Non-pigmented ciliary epithelial cell (primary cell): ENCODE measurements around the gene JADE3.

Experiments used
- DNase-seq: peaks from one replicate; pipeline ENCODE4 v3.0.0-alpha.2; 2010; ENCODE audit warnings: low read depth

JADE3 gene

DNA sequence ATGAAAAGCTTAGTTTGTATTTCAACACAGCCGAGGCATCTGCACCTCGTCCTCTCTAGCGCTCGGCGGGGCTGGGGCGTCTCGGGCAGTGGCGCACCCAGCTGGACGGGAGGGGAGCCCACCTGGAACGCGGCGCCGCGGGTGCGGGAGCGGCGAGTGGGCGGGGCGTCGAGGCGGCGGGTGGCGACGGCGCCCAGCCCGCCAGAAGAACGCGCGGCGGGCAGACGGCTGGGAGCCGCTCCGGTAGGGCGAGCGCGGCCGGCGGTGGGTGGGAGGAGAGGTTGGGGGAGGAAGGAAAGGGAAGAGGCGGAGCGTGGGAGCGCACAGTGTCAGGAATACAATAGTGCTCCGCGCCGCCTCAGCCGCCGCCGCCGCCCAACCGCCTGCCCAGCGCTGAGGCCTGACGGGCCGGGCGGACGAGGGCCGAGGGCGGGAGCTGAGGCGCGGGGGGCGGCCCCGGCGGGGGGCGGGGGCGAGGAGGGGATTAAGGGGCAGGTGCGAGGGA lies at the start of gene JADE3:
JADE3 (plus strand) TSS at position 324 of the 505 bp plus-strand sequence. CDS start 72,474 bp downstream, outside the sequence.
- no peak for DNase-seq

DNA sequence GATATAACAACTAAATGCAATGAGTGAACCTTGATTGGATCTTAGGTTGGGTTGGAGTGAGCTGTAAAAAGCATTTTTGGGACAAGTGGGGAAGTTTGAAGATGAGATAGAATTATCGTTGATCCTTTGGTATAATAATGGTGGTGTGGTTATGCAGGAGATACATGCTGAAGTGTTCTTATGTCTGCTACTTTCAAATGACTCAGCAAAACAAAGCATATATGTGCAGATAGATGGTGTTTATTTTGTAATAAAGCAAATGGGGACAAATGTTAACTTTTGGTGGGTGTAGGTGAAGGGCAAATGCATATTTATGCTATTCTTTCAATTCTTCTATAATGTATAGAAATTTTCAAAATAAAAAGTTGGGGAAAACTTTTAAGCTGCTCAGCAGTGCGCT lies 49.1 kb upstream of the JADE3 start:
- DNase-seq, result no peak

GRCh38 chrX:46864606-46865005 lies 47.6 kb upstream of the JADE3 start:
- DNase-seq, result no peak

DNA sequence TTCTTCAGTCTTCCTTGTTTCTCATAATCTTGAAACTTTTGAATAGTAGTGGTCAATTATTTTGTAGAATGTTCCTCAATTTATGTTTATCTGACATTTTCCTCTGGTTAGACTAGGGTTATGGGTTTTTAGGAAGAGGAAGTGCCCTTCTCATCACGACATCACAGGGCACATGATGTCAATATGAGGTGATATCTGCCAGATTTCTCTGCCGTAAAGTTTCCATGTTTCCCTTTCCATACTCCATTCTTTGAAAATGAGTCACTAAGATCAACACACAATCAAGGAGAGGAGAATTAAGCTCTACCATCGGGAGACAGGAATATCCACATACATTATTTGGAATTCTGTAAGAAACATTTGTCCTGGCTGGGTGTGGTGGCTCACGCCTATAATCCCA lies 46.9 kb upstream of the JADE3 start:
- no peak for DNase-seq

DNA sequence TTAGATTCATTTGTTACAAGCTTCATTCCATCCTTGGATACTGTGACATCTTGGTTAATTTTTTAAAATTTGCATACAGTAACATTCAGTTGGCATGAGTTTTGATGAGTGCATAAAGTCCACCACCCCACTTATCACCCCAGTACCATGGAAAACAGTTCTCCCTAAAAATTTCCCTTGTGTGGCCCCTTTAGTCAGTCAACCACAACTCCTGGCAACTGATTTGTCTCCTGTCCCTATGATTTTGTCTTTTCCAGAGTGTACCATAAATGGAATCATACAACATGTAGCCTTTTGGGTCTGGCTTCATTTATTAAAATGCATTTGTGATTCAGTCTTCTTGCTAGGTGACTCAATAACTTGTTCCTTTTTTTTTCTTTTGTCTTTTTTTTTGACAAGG lies 45.5 kb upstream of the JADE3 start:
- DNase-seq, result no peak

DNA sequence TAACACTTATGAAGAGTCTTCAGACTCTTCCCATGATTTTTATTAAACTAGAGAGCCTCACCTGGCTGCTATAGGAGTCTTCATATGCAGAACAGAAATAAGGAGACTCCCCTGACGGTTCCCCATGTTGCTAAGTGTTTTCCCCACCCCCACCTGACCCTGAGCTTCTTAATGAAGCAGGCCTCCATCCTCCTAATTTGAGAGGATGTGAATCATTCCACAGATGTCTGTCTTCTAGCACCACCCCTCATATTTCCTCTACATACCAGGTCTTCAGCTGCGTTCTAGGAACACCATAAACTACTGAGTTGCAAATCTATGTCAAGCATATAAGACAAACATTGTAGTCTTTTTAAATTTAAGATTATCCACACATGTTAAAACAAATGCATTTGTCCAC lies 38.5 kb upstream of the JADE3 start:
- no peak for DNase-seq

- no peak for DNase-seq
Observed at GRCh38 chrX:46876901-46877300, 35.3 kb upstream of the JADE3 start.

DNA sequence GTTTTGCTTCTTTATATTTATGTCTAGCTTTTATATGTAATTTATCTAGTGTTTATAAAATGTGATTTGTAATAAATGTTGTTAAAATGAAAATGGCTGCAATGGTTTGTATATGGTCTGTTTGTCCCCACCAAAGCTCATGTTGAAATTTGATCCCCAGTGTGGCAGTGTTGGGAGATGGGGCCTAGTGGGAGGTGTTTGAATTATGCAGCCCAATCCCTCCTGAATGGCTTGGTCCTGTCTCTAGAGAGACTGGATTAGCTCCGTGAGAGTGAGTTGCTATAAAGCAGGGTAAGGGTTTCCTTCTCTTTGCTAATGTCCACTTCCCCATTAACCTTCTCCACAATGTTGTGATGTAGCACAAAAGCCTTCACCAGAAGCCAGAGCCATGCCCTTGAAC lies 30.0 kb upstream of the JADE3 start:
- DNase-seq, result no peak

GRCh38 chrX:46884799-46885198 lies 27.4 kb upstream of the JADE3 start:
- DNase-seq, result no peak

- no peak for DNase-seq
Observed at GRCh38 chrX:46898207-46898606, 14.0 kb upstream of the JADE3 start.

GRCh38 chrX:46903458-46904242 lies 8.6 kb upstream of the JADE3 start:
- no peak for DNase-seq

DNA sequence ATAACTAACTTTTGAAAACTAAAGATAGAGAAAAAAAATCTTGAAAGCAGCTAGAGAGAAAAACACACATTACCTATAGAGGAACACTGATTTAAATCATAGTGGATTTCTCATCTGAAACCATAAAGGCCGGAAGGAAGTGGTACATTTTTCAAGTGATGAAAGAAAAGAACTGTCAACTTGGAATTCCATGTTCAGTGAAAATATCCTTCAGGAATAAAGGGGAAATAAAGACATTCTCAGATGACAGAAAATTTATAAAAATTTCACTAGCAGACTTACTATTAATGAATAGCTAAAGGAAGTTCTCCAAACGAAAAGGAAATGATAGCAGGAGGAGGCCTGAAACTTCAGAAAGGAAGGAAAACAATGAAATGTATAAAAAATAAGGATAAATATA lies 7.6 kb upstream of the JADE3 start:
- DNase-seq, result no peak

DNA sequence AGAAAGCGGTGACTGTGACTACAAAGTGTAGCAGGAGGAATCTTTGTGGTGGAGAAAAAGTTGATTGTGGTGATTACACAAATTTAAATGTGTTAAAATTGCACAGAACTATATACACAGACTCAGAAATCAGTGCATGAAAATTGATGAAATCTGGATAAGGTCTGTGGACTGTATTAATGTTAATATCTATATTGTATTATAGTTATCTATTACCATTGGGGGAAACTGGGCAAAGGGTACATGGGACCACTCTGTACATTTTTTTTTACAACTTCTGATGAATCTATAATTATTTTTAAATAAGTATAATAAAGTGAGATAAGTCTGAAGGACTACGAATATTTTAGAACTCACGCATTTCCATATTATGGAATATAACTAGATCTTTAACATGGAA lies 1.8 kb upstream of the JADE3 start:
- no peak for DNase-seq

DNA sequence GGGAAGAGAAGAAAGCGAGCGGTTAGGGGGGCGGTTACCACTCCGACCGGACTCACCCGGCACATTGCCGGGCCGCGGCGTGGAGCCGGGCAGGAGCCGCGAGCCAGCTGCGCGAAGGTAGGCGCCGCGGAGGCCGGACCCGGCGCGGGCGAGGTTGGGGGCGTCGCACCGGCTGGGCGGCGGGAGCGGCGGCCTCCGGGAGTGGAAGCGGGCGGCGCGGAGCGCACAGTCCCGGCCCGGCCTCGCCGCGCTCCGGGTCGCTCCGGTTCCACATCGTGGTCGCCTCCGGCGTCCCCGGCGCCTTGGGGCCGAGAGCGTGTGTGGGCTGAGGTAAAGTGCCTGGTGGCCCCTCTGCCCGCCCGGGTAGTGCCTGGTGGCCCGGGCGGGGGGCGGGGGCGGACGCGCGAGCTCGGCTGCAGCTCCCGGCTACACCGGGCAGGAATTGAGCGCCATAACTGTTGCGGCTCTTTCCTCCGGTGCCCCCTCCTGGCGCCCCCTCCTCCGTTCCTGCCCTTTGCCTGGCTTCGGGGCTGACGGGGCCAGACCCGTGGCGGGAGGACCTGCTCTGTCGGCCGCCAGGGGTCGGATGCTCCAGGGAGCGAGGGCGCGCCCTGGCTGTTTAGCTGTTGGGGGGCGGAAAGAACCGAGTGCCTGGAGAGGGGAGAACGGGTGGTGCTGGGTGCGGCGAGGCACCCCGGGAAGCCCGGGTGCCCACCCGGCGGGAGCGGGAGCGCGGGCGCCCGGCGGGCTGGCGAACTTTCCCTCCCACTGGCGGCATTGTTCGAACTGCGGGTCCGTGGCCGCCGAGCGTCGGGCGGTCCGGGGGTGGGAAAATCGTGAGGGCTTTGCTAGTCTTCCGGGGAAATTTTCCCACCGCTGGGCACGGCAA lies 626 bp downstream of the JADE3 start:
- no peak for DNase-seq

DNA sequence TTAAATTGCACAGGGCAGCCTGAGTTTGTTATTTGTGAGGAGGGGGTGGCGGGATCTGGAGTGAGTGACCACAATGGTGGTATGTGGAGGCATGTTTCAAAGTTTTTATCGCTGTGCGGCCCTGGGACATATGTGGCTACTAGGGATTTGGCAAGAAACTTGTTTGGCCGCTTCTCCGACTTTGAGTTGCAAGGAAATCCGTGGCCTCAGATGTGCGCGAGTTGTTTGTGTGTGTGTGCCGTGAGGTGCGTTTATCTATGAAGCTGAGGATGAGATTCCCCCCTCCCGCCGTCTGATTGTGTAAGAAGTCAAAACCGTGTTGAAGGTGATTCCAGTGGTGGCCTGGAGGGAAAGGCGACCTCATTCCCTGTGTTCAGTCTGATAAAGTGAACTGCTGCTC lies 1.4 kb downstream of the JADE3 start:
- no peak for DNase-seq

- no peak for DNase-seq
Observed at GRCh38 chrX:46916273-46916672, 4.1 kb downstream of the JADE3 start.

GRCh38 chrX:46917622-46918021 lies 5.4 kb downstream of the JADE3 start:
- no peak for DNase-seq

DNA sequence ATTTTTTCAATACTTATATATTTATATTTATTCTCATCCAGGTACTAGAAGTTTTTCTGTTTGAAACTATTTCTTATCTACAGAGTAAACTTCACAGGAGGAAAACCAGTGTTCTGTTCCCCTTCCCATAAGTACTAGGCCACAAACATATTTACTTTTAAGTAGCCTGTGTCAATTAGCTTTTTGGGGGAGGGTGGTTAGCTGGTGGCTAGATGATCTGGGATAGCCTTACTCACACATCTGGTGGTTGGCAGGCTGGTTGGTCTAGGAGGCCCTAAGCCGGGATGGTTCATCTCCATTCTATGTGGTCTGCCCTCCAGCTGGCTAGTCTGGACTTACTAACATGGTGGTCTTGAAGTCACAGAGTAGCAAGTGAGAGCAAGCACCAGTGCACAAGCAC lies 6.2 kb downstream of the JADE3 start:
- DNase-seq, result no peak

- no peak for DNase-seq
Observed at GRCh38 chrX:46920235-46920634, 8.0 kb downstream of the JADE3 start.

GRCh38 chrX:46922611-46923010 lies 10.4 kb downstream of the JADE3 start:
- no peak for DNase-seq

DNA sequence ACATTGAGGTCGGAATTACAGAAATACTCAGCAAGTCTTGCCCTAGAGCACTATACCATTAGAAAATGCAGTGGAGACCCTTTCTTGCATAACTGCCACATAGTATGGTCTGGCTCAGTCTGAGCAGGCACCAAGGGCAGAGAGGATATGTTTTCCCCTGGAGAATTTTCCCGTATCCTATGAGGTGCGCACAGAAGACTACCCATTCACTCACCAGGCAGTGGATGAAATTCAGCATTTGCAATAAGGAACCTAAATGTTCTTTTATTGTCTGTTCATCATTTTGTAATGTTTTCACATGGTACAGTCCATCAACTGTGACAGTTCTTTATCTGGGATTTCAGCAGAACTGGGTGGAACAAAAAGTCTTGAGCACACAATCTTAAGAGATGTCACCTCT lies 15.5 kb downstream of the JADE3 start:
- no peak for DNase-seq

GRCh38 chrX:46929439-46930261 lies 17.4 kb downstream of the JADE3 start:
- DNase-seq, result peak; percentile 20
